Stomach (tissue), 9 donors: Measurements from ENCODE around the gene AQP7. TPM values are rescaled to one million over a fixed set of nuclear protein-coding genes. Genes with fewer than 3 reads are reported as not detected.
"Not testable (repeated sequence)": the region's sequence is repeated elsewhere in the genome, so short reads cannot be mapped to it uniquely, and the experiment has no call there.

Source experiments
- DNase-seq, 2 donors: peaks; one replicate each; pipeline versions ENCODE4 v3.0.0 to v3.0.0-alpha.2; 2013 to 2019
- H3K27ac ChIP-seq, 5 donors: fragments of 200-600 bp in 4 of 5; sonication (generic) in 4 of 5; one replicate each; pipeline ENCODE4 v1.5.1; 2013 to 2019; ENCODE audit warnings: mild to moderate bottlenecking in 1 of 5, moderate library complexity in 1 of 5
- H3K27me3 ChIP-seq, 3 donors: fragments of 200-600 bp; sonication (generic); one replicate each; pipeline ENCODE4 v1.5.1; 2017 to 2019; ENCODE audit warnings: mixed run types in 1 of 3
- H3K36me3 ChIP-seq, 4 donors: fragments of 200-600 bp; sonication (generic); 1 replicate in 3 of 4; 2 replicates in 1 of 4; pipeline ENCODE4 v1.5.1; 2016 to 2019
- H3K4me1 ChIP-seq, 4 donors: fragments of 200-600 bp; sonication (generic); one replicate each; pipeline ENCODE4 v1.5.1; 2016 to 2019
- H3K4me3 ChIP-seq, 4 donors: fragments of 200-600 bp; sonication (generic) in 3 of 4; one replicate each; pipeline ENCODE4 v1.5.1; 2016 to 2019; ENCODE audit warnings: mild to moderate bottlenecking in 1 of 4
- H3K9me3 ChIP-seq, 4 donors: fragments of 200-600 bp; sonication (generic); one replicate each; pipeline ENCODE4 v1.5.1; 2016 to 2019
- EP300 ChIP-seq: sonication (generic); formaldehyde crosslinking; IDR thresholded peaks from one replicate; pipeline ENCODE4 v1.6.1; 2017; ENCODE audit warnings: antibody characterized with exemption
- POLR2A ChIP-seq, 4 donors: fragments of 450-650 bp; IDR thresholded peaks; one replicate each; pipeline ENCODE4 v1.6.1; 2016; ENCODE audit warnings: antibody characterized with exemption in 4 of 4, control low read depth in 2 of 4, mild to moderate bottlenecking in 1 of 4, moderate library complexity in 1 of 4
- POLR2AphosphoS5 ChIP-seq, 3 donors: sonication (generic); formaldehyde crosslinking; IDR thresholded peaks; one replicate each; pipeline ENCODE4 v1.6.1; 2016; ENCODE audit warnings: antibody characterized with exemption in 3 of 3
- WGBS, 5 donors: extraction: QIAGEN DNeasy Blood & Tissue Kit in 3 of 5; methylation state at CpG; one replicate each; pipeline versions ENCODE4 v1.1.5 to v1.1.7; 2013 to 2018; 5-methylcytosine and 5-hydroxymethylcytosine counted together
- intact Hi-C: fragments of 100-400 bp; cut with DNase I; formaldehyde crosslinking; loops from one replicate; pipeline ENCODE4 v1.15.1; 2023; ENCODE audit warnings: low total_unique reads
- polyA plus RNA-seq, 3 donors: library from polyadenylated mRNA; stranded (reverse); fragments of 200-250 nt; gene quantifications; one replicate each; pipeline ENCODE4 v1.2.3, GENCODE V29; 2013
- total RNA-seq, 5 donors: library from RNA; depleted of rRNA; stranded (reverse); fragments of >200 nt; gene quantifications; one replicate each; pipeline versions ENCODE4 v1.1.0 to v1.2.3, GENCODE V29; 2014 to 2016
- TF ChIP-seq, protein P1 (sequence below), 7 experiments: fragments of 450-650 bp in 4 of 7; fragments of 200-600 bp in 3 of 7; sonication (generic) in 3 of 7; IDR thresholded peaks; one replicate each; pipeline ENCODE4 v1.5.1; 2016 to 2019; ENCODE audit warnings: antibody characterized with exemption in 7 of 7, control low read depth in 2 of 7, mild to moderate bottlenecking in 1 of 7
- donor health status: healthy with polysubstance abuse.
- donor health status: Bipolar disorder and iron deficiency.
- donor health status: healthy.

AQP7 gene
- total and polyA plus RNA-seq, 8 donors: 1.1 to 17.4 (median 3.3) TPM; not detected in 2

DNA sequence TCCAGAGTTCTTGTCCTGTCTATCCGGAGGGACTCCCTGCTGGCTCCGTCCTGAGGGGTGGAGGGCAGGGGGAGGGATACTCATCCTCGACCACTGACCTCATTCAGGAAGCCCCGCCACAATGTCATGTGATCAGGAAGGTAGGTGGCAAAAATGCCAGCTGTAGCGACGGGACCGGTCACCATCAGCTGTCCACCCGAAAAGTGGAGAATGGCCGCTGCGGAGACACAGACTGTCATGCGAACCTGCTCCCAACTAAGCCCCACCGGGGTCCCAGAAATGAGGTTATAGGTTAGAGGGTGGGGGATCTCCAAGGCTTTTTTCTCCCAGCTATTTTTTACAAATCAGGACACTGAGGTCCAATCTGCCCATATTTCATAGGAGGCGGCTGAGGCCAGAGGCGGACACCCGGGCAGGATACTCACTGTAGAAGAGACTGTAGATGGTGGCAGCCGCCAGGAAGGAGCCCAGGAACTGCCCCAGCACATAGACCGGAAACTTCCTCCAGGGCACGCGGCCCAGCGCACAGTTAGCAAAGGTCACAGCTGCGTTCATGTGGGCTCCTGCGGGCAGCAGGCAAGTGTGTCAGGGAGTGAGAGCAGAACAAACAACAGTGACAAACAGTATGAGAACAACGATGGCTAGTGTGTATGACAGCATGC lies 16.3 kb downstream of the AQP7 start:
- H3K36me3 ChIP-seq, H3K4me3 ChIP-seq, DNase-seq, H3K9me3 ChIP-seq, intact Hi-C loops, H3K27ac ChIP-seq, H3K27me3 ChIP-seq: not testable (repeated sequence)
- WGBS, 5 donors: 83 to 92% (median 89%) methylated on average over 9 to 23 of the region's 23 CpGs
- H3K4me1 ChIP-seq: peaks cover 2 to 11% (median 7%) of the 10 kb centered on the region in 4 donors

DNA sequence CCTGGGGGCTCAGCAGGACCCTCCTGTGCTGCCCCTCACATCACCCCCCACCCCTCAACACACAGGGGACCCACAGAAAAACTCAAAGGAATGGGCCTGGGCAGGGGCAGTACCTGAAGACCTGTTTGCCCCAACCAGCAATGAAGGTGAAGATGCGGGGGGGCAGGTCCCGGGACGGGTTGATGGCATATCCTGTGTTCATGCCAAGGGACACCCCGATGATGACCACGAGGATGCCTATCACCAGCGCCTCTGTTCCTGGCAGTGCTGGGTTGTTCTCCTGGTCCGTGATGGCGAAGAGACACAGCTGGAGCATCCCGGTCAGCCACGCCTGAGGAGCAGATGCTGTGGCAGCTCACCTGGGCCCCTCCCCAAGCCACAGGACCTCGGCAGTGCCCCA lies 16.8 kb downstream of the AQP7 start:
- H3K27me3 ChIP-seq, DNase-seq, H3K27ac ChIP-seq, H3K4me3 ChIP-seq, H3K36me3 ChIP-seq, H3K4me1 ChIP-seq, intact Hi-C loops, H3K9me3 ChIP-seq: not testable (repeated sequence)
- 93 to 97% (median 95%) methylated on average over 5 to 11 of the region's 11 CpGs for WGBS, 5 donors

DNA sequence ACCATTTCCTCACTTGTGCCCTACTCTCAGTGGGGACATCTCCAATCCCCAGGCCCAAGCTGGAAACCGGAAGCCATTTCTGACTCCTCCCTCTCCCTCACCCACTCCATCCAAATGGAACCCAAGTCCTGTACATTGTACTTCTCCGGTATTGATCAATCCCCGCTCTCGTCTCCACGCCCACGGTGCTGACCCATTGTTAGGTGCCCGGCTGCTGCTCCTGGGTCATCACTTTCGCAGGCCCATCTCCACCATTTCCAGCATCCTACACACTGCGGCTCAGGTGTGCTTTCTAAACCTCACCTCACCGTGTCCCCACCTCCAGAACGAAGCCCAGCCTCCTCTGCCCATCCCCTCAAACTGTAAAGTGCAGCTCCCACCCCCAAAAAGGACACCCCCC lies 19.0 kb downstream of the AQP7 start:
- intact Hi-C loops, H3K27ac ChIP-seq, H3K4me1 ChIP-seq, H3K27me3 ChIP-seq, H3K36me3 ChIP-seq, H3K4me3 ChIP-seq, DNase-seq, H3K9me3 ChIP-seq: not testable (repeated sequence)
- WGBS, 5 donors: 92 to 96% (median 94%) methylated on average over 11 of the region's 11 CpGs

DNA sequence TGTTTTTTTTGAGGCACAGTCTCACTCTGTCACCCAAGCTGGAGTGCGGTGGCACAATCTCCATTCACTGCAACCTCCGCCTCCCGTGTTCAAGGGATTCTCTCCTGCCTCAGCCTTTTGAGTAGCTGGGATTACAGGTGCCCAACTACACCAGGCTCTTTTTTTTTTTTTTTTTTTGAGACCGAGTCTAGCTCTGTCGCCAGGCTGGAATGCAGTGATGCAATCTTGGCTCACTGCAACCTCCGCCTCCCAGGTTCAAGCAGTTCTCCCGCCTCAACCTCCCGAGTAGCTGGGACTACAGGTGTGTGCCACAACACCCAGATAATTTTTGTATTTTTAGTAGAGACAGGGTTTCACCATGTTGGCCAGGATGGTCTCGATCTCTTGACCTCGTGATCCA lies 20.0 kb downstream of the AQP7 start:
- WGBS, 5 donors: 76 to 80% (median 78%) methylated on average over 10 of the region's 10 CpGs
- H3K4me1 ChIP-seq, DNase-seq, H3K27ac ChIP-seq, H3K4me3 ChIP-seq, intact Hi-C loops, H3K27me3 ChIP-seq, H3K9me3 ChIP-seq, H3K36me3 ChIP-seq: not testable (repeated sequence)

DNA sequence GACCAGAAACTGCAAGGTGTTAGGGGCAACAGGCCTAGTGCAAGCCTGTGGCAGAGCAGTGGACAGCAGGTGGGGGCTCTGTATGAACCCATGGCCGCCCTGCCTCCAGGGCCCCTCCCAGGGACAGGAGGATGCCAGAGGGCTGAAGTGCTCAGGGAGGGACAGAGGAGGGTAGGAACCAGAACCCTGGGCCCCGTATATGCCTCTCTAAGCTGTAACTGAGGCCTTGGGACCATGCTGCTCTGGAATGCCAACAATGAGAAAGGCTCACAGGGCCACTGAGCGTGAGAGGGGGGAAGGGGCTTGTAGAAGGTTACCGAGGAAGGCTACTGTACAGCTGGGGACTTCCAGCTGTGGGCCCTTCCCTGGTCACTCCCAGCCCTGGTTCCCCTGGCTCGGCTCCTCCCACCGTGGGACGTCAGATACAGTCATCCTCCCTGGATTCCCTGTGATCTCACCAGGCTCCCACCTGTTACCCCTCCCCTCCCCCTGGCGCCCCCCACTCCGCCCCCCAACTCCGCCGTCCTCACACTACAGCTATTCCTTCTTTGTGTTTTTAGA lies 21.1 kb downstream of the AQP7 start:
- no peak for TF ChIP-seq POLR2AphosphoS5 (IDR thresholded peaks at IDR 0.05)
- intact Hi-C loops: no loop called here
- DNase-seq: no peak

DNA sequence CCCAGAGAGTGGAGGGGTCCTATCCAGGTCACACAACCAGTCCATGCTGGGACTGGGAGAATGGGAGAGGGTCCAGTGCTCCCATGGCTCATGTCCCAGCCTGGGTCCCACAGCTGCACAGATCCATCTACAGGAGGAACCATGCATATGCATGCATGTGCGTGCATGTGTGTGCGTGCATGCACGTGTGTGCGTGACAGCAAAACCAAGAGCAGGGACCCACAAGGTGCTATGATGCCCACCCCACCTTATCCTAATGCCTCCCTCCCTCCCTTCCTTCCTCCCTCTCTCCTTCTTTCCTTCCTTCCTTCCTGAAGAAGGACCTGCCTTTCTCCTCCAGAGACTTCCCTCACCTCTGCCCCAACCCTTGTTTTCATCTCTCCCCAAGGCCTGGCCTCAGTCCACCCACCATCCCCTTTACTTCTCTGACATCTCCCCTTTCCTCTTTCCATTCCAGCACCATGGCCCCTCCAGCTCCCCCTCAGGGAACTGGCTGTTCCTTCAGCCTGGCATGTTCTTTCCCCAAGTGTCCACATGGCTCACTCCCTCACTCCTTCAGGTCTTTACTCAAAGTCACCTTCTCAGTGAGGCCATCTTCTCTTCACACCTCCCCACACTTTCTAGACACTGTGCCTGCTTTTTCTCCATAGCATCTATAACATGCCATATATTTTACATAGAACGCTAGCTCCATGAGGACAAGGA lies 21.8 kb downstream of the AQP7 start:
- Histone ChIP-seq H3K9me3 (no peaks in the 10 kb centered on the region), H3K4me3 (no peak overlapping the region), H3K27me3 (no peaks in the 10 kb centered on the region), H3K27ac (no peak overlapping the region), H3K4me1 (peaks cover under 1 to 3% (median 1%) of the 10 kb centered on the region in 4 donors), H3K36me3 (no peaks in the 10 kb centered on the region)
- DNase-seq: no peak
- no peak for TF ChIP-seq POLR2A (IDR thresholded peaks at IDR 0.05)
- TF ChIP-seq, protein P1, sequence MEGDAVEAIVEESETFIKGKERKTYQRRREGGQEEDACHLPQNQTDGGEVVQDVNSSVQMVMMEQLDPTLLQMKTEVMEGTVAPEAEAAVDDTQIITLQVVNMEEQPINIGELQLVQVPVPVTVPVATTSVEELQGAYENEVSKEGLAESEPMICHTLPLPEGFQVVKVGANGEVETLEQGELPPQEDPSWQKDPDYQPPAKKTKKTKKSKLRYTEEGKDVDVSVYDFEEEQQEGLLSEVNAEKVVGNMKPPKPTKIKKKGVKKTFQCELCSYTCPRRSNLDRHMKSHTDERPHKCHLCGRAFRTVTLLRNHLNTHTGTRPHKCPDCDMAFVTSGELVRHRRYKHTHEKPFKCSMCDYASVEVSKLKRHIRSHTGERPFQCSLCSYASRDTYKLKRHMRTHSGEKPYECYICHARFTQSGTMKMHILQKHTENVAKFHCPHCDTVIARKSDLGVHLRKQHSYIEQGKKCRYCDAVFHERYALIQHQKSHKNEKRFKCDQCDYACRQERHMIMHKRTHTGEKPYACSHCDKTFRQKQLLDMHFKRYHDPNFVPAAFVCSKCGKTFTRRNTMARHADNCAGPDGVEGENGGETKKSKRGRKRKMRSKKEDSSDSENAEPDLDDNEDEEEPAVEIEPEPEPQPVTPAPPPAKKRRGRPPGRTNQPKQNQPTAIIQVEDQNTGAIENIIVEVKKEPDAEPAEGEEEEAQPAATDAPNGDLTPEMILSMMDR (IDR thresholded peaks at IDR 0.05): no peak
- TF ChIP-seq EP300: no peak
- no peak for TF ChIP-seq POLR2AphosphoS5 (IDR thresholded peaks at IDR 0.05)
- intact Hi-C loops: no loop called here
- 89 to 93% (median 92%) methylated on average over 5 of the region's 5 CpGs for WGBS, 5 donors

More for the DNA sequence above, 21.1 kb downstream of the AQP7 start:
- no peak overlapping the region for H3K4me3 ChIP-seq
- 46 to 63% (median 58%) methylated on average over 10 to 11 of the region's 11 CpGs for WGBS, 5 donors
- no peaks in the 10 kb centered on the region for H3K27me3 ChIP-seq
- H3K27ac ChIP-seq: no peak overlapping the region
- H3K36me3 ChIP-seq: no peaks in the 10 kb centered on the region
- no peaks in the 10 kb centered on the region for H3K9me3 ChIP-seq
- H3K4me1 ChIP-seq: no peaks in the 10 kb centered on the region
